HG02884 (cell line): ENCODE measurements around the gene MAGED1.
A peak's percentile ranks its signal among the peaks of the same experiment; 100 is the strongest.

ENCODE experiments used
- ATAC-seq: cut with Tn5 transposase; IDR thresholded peaks from one replicate; pipeline ENCODE4 v1.9.1; 2021; ENCODE audit warnings: mild to moderate bottlenecking, moderate library complexity; ENCODE audit not compliant: unreplicated experiment

The MAGED1 gene

DNA sequence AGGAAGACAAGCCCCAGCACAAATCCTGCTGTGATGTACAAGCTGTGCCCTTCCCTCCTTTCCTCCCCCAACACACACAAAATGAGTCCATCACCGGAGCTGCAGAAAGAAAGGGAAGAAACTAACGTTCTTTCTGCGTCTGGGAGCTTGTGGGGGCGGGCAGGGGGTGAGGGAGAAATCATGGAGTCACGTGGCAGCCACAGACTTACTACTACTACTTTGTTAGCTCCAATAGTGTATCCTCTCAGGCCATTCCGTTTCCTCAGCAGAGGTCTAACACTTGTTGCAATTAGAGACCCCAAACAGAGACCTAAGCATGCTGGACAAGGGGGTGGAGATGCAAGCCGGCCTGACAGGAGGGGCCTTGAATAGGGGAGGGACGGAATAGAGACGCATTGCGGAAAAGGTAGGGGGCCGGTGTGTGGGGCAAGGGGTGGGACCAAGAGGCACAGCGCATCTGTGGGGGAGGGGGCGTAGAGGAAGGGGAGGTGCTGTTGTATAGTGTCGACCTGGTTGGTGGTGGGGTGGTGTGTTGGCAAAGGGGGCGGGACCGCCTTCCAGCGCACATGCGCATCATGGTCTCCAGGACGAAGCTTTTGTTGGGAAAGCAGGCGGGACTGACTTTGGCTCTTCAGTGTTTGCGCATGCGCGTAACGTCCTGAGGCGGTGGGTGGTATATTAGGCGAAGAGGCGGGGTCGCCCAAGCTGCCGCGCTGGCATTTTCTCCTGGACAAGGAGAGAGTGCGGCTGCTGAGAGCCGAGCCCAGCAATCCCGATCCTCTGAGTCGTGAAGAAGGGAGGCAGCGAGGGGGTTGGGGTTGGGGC, at the start of gene MAGED1:
MAGED1 (plus strand) TSS at position 703 of the 825 bp plus-strand sequence. CDS start 682 bp downstream, outside the sequence.
- peak; percentile 59 for ATAC-seq

- no peak for ATAC-seq
These were observed 46.0 kb upstream of the MAGED1 start for GRCh38 chrX:51847463-51847862.

GRCh38 chrX:51851507-51852085, 41.8 kb upstream of the MAGED1 start:
- ATAC-seq: peak; percentile 50

DNA sequence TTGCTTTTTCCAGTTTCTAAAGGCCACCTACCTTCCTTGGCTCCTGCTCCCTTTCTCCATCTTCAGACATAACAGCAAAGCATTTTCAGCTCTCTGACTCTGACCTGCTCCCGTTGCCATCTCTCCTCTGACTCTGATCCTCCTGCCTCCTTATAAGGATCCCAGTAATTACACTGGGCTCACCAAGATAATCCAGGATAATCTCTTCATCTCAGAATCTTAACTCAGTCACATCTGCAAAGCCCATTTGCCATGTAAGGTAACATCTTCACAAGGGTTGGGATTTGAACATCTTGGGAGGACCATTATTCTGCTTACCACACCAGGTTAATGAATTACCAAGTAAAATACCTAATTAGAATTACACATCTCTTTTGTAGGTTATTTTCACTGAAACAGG, 41.3 kb upstream of the MAGED1 start:
- no peak for ATAC-seq

- no peak for ATAC-seq
These were observed 40.8 kb upstream of the MAGED1 start for GRCh38 chrX:51852621-51853020.

GRCh38 chrX:51853251-51853650, 40.2 kb upstream of the MAGED1 start:
- no peak for ATAC-seq

- no peak for ATAC-seq
These were observed 37.7 kb upstream of the MAGED1 start for GRCh38 chrX:51855698-51856097.

DNA sequence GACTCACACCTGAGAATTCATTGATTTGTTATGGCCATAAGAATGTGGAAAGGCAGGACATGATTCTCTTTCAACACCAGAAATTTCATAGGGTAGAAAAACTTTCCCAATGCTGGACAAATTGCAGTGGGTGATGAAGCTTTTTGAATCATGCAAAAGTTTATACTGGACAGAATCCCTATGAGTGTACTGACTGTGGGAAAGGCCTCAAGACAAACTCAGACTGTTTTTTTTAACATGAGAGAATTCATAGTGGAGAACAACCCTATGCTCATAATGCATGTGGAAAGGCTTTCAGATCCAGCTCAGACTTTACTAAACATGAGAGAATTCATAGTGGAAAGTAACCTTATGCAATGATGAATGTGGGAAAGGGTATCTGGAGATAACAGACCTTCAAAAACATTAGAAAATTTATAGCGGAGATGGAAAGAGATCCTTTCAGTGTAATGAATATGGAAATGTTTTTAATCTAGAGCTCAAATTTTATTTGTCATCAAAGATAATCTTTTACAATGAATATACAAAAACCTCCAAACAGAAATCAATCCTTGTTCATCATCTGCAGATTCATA, 36.2 kb upstream of the MAGED1 start:
- ATAC-seq: no peak

GRCh38 chrX:51860679-51861078, 32.7 kb upstream of the MAGED1 start:
- ATAC-seq: no peak

DNA sequence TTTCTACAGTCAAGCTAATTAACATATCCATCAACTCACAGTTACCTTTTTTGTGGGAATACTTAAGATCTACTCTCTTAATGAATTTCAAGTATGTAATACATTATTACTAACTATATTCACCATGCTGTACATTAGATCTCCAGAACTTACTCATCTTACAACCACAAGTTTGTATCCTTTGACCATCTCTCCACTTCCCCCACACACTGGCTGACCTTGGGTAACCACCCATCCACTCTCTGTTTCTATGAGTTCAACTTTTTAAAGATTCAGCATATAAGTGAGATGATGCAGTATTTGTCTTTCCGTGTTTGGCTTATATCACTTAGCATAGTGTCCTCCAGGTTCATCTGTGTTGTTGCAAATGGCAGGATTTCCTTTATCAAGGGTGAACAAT, 30.5 kb upstream of the MAGED1 start:
- ATAC-seq: peak; percentile 52

GRCh38 chrX:51866210-51866609, 27.2 kb upstream of the MAGED1 start:
- no peak for ATAC-seq

- ATAC-seq: no peak
These were observed 25.8 kb upstream of the MAGED1 start for GRCh38 chrX:51867626-51868025.

GRCh38 chrX:51870354-51870753, 23.1 kb upstream of the MAGED1 start:
- no peak for ATAC-seq

- ATAC-seq: no peak
These were observed 19.3 kb upstream of the MAGED1 start for GRCh38 chrX:51874123-51874522.

DNA sequence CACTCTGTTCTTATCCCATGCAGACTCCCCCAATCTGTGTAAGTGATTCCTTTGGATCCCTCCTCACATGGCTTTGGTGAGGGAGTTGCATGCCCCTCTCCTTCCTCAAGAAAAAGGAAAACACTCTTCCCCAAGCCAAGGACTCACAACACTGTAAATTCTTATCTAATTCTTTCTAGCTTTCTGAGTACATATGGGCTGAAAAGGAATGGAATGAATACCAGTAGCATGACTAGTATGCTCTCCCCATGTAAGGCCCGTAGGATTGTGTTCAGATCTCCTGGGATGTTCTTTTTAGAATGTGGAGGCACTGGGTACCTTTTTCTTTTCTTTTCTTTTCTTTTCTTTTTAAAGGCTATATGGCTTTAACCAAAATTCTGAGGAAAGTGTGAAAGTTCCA, 17.0 kb upstream of the MAGED1 start:
- ATAC-seq: no peak

- no peak for ATAC-seq
These were observed 15.4 kb upstream of the MAGED1 start for GRCh38 chrX:51878056-51878455.

DNA sequence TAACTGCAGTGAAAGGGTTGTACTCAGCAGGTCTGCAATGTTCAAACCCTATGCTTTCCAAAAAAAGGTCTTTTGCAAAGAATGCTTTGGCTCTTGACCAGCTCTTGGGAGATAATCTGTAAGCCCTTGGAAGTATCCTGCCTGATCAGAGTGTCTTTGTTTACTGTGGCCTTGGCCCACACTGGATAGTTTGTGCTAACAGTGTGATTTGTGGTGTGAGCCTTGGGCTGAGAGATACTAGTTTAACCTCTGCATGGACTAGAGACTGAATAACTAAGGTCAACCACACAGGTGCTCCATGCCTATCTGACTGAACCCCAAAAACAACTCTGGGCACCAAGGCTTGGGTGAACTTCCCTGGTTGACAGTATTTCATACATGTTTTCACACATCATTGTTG, 3.6 kb upstream of the MAGED1 start:
- no peak for ATAC-seq

DNA sequence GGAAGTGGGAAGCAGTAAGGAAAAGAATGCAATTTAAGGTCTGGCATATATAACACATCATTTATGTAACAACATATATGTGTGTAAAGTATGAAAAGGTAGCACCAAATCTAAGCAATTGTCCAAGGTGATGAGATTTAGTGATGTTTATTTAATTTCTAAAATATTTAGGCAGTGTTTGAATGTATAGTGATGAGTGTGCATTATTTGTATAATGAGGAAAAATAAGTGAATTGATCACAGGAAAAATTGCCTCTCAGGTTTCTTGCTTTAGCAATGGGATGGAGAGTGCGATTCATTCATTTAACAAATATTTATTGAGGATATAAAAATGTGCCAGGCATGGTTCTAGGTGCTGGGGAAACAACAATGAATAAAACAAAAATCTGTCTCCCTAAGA, 2.2 kb upstream of the MAGED1 start:
- no peak for ATAC-seq

DNA sequence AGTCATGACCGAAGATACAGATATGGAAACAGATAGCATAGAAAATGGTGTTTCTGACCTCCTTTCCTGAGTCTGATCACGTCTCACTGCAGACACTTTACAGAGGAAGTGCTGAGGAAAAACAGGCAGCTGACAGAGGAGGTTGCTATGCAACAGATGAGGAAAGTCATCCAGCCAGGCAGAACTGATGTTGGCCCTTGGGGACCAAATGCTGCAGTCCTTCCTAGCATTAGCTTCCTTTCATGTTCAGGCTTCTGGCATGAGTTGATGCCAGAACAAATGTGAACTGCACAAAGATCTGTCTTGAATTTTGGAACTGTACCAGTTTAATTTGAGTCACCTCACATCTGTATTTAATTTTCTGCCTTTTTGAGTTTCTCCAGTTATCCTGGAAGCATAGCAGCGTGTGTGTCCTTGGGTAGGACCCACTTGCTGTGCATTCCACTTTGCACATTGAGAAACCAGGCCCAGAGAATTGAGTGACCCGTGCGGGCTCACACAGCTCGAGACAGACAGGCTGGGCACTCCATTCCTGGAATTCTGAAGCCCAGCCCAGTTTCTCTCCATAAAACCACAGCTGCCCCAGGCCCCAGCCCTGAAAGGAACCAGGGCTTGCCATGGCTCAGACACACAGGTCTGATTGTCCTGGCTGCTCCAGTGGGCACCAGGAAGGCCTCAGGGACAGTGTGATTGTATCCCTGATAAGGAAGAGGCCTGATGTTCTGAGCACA, 1.4 kb upstream of the MAGED1 start:
- ATAC-seq: no peak

- ATAC-seq: no peak
These were observed 691 bp downstream of the MAGED1 start for GRCh38 chrX:51893931-51894696.
